GM23338 (cell line): ENCODE data around the gene C16orf78.

ENCODE experiments used
- POLR2AphosphoS5 ChIP-seq: IDR thresholded peaks from 2 replicates; pipeline ENCODE4 v1.6.1; 2016; ENCODE audit warnings: antibody characterized with exemption, low read depth
- TF ChIP-seq, protein P1 (sequence below): IDR thresholded peaks from 2 replicates; pipeline ENCODE4 v1.6.1; 2016; ENCODE audit warnings: antibody characterized with exemption

GRCh38 chr16:49362230-49362629, 11.4 kb upstream of the C16orf78 start:
- TF ChIP-seq POLR2AphosphoS5 = no peak
- TF ChIP-seq, protein P1, sequence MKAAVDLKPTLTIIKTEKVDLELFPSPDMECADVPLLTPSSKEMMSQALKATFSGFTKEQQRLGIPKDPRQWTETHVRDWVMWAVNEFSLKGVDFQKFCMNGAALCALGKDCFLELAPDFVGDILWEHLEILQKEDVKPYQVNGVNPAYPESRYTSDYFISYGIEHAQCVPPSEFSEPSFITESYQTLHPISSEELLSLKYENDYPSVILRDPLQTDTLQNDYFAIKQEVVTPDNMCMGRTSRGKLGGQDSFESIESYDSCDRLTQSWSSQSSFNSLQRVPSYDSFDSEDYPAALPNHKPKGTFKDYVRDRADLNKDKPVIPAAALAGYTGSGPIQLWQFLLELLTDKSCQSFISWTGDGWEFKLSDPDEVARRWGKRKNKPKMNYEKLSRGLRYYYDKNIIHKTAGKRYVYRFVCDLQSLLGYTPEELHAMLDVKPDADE = no peak
